ENCODE measurements around the gene SMOC2. TPM values are rescaled to one million over a fixed set of nuclear protein-coding genes. Genes with fewer than 3 reads are reported as not detected.

The SMOC2 gene
- total RNA-seq, 1 donor from 2014 or later: not detected

- no peak for DNase-seq (ENCODE audit: low read depth in 2 of 2)
These were observed 39.5 kb downstream of the SMOC2 start for GRCh38 chr6:168480481-168480880.

DNA sequence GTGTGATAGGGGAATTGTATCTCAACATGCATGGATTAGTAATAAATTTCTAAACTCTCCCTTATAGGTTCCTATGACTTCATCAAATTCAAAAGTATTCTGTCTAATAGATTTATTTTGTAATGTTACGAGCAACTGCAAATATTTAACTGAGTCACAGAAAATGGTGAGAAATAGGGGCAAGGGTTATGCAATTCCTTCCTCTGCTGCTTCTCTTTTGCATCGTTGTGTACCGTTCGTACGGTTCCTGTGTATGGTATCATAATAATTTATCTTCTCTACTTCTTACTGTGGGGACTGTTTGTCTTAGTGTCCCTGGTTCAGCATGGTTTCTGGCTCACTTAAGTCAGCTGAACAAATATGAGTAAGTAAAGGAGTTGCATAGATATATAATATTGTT lies 44.8 kb downstream of the SMOC2 start:
- no peak for DNase-seq (ENCODE audit: low read depth in 2 of 2)

DNA sequence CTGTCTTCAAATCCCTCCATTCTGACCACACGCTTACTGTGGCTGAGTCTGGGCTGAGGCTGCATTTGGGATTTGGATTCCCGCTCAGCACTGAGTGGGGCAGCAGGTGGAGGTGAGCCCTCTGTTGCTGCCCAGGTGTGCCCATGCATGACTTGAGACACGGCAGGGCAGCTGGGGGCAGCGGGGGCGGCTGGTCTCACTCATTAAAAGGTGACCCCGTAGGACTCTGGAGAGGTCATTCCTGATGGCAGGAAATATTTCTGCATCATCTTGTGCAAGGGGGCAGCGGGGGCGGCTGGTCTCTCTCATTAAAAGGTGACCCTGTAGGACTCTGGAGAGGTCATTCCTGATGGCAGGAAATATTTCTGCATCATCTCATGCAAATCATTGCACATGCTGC lies 49.8 kb downstream of the SMOC2 start:
- DNase-seq (ENCODE audit: low read depth in 2 of 2): no peak

DNA sequence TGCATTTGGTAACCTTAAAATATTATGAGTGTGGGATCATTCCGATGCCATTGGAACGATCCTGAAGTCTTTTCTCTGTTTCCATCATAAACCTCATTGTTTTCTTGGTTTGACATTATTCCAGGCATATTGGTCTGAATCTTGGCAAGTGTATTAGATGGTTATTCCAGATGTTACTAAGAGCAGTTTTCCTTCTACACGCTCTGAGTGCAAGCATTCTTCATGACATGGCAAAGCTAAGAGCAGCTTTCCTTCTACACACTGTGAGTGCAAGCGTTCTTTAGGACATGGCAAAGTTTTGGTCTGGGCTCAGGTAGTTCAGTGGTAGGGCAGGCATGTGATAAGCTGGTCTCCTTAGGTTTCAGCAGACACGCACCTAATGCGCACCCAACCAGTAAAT lies 53.0 kb downstream of the SMOC2 start:
- no peak for DNase-seq (ENCODE audit: low read depth in 2 of 2)

DNA sequence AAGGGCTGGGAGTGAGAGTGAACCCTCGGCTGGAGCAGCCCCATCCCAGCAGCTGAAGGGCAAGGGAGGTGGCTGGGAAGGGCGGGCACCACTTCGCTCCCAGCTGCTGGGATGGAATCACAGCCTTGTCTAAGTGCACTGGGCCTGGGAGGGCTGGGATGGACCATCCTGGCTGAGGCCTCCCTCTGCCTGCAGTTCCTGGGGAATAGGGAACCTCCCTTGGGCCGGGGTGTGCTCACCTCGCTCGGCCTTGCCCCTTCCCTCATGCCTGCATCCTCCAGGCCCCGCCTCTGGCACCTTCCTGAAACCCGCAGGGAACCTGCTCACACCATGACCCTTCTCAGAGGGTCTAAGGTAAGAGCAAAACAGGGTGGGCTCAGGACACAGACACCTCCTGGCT lies 53.7 kb downstream of the SMOC2 start:
- DNase-seq (ENCODE audit: low read depth in 2 of 2): no peak

DNA sequence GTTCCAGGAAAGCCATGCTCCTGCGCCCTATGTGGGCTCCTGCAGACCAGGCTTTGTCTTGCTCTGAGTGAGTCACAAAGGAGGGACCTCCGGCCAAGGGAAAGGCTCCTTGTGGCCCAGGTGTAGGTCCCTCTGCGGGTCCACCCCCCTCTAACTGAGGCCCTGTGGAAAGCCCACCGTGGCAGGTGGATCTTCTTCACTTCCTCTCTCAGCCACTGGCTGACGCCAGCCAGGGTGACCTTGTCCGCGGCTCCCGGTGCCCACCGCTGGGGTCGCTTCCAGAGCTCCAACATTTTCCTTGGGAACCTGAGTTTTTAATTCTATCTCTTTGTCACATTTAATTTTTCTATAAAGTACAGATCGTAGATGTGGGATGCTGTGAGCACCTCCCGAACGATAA lies 54.1 kb downstream of the SMOC2 start:
- DNase-seq (ENCODE audit: low read depth in 2 of 2): no peak

DNA sequence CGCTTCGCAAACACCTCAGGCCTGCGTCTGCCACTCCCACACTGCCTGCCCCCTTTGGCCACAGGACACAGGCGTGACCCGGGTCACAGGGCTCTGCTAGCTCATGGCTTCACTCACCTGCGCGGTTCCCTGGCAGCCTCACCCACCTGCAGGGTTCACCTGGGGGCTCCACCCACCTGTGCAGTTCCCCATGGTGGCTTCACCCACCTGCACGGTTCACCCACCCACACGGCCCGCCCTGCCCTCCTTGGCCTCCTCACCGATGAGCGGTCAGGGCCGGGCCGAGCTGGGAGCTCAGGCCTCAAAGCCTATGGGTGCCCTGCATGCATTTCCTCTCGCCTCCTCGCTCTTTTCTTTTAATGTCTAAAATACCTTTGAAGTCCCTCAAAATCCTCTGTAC lies 54.7 kb downstream of the SMOC2 start:
- DNase-seq (ENCODE audit: low read depth in 2 of 2): no peak

DNA sequence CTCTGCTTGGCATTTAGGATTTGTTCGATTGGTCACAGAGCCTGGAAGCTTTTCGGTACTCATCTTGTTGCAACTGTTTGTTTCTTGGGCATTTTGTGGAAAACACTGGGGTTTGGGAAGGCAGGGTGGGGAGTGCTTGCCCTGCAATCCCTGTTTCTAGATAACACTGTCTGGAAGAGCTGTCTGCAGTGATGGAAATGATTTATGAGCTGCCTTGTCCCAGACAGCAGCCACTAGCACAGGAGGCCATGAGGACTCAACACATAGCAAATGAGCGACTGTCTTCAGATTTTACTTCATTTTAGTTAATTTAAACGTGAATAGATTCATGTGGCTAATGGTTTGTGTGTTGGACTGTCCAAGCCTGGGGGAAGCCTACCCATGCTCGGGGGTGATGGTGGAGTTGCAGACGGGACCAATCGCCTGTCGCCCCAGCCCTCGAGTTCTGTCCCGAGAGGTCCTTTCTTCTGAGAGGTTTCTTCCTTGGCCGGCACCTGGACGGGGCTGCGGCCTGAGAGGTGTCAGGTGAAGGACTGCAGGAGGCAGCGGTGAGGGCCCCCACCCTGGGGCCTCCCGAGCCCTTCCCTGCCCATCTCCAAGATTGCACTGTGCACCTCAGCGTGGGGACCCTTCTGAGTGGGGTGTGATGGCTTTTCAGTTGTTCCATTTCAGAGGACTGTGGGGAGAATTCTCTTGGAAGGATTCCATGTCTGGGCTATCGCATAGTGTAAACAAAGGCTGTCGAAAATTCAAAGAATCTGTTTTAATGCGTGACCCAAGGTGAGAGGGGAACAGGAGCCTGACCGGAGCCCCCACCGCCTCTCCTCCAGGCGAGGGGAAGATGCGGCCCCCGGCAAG lies 55.4 kb downstream of the SMOC2 start:
- DNase-seq (ENCODE audit: low read depth in 2 of 2): no peak

GRCh38 chr6:168496997-168497331 lies 56.0 kb downstream of the SMOC2 start:
- no peak for DNase-seq (ENCODE audit: low read depth in 2 of 2)

DNA sequence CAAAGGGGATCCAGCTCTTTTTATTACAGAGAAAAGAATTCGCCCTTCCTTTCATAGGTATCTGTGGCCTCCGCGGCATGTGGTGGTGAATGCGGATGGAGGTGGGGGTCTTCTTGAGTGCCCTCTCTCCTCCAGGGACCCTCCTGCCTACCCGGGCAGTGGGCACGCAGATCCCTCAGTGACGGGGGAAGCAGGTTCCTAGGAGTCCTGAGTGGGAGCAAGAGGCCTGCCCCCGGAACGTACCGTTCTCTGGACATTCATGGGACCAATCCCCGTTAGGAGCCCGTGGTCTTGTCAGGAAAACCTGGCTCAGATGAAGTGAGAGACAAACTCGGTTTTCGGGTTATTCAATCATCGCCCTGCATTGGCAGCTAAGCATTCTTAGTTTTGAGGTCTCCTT lies 56.4 kb downstream of the SMOC2 start:
- no peak for DNase-seq (ENCODE audit: low read depth in 2 of 2)

GRCh38 chr6:168498161-168498843 lies 57.3 kb downstream of the SMOC2 start:
- DNase-seq (ENCODE audit: low read depth in 2 of 2): no peak

GRCh38 chr6:168499045-168499650 lies 58.2 kb downstream of the SMOC2 start:
- no peak for DNase-seq (ENCODE audit: low read depth in 2 of 2)

DNA sequence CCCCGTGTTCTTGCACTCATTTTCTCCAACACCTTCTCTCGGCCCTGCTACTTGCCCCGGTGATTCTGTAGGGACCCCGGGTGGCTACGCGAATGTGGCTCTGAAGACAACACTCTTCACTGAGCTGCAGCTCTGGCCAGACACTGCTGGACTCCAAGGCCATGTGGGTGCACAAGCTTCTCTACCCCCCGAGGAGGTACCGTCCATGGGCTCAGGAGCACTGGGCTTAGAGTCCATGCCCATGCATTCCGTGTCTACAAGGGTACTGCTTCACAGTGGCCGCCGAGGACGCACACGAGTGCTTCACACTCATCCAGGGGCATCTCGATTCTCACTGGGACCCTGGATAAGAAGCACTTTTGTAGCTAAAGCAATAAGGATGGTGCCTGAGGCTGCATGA lies 59.5 kb downstream of the SMOC2 start:
- no peak for DNase-seq (ENCODE audit: low read depth in 2 of 2)

- DNase-seq (ENCODE audit: low read depth in 2 of 2): no peak
These were observed 60.6 kb downstream of the SMOC2 start for GRCh38 chr6:168501561-168501960.

- DNase-seq (ENCODE audit: low read depth in 2 of 2): no peak
These were observed 63.4 kb downstream of the SMOC2 start for GRCh38 chr6:168504366-168504765.

DNA sequence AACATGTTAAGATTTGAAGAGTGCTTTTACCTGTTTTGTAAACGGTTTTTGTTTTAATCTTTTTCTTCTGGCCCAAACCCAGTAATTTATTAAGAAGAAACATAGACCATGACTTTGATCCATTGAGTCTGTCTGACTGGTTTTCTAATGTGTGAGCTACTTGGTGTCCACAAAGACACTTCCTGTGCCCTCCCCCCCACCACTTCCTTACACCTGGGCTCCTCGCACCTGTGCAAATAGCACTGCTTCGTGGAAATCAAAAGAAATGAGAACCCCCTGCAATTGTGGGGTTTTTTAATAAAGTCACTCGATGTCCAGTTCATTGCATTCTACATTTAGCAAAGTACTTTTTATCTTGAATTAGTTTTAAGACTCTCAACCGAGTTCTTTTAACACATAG lies 65.5 kb downstream of the SMOC2 start:
- DNase-seq (ENCODE audit: low read depth in 2 of 2): no peak

- no peak for DNase-seq (ENCODE audit: low read depth in 2 of 2)
These were observed 66.3 kb downstream of the SMOC2 start for GRCh38 chr6:168507297-168507696.

DNA sequence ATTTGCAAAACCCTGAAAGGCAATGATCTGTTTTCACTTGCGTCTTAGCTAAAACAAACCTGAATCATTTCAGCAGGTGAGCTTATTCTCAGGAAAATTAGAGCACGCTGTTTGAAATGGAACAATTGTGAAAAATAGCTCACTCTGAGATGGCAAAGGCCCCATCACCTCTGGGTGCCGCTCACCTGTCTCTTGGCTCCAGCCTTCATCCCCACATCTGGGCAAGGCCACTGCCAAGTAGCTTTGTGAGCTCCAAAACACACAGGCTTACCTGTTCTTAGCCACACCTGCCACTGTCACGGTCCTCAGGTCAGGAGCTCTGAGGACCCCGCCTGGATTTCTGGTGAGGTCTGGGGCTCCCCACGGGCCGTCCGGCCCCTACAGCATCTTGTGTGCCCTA lies 66.7 kb downstream of the SMOC2 start:
- no peak for DNase-seq (ENCODE audit: low read depth in 2 of 2)

DNA sequence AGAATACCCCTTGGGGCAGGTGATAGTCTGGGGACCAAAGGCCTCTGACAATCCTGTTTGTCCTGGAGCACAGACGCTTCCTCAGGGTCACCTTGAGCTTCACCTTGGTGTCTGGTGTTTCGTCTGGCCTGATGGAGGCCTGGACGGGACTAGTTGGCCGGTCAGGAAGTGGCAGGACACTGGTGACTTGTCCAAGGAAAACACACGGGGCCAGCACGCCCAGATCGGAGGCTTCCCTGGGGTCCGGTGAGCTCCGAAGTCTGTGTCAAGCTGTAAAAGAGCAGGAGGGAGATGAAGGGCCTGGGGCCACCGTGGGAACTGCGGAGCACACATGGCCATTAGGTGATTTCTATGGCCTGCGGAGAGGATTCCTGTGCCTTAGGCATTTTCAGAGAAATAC lies 67.9 kb downstream of the SMOC2 start:
- no peak for DNase-seq (ENCODE audit: low read depth in 2 of 2)

DNA sequence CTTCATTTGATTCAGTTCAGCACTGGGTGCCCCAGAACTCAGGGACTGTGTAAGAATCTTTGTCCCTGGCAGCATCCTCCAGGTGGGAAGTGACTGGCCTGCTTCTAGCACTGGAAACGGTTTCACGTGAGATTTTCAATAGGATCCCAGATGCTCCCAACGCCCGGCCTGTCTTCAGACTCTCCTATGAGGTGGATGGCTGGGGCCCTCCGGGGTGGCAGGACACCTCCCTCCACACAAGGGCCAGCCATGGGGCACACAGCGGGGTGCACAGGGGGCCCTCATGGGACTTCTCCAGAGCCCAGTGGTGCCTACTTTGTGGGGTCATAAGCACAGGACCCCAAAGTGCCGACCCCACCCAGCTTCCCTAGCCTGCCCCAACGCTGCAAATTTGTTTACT lies 72.8 kb downstream of the SMOC2 start:
- no peak for DNase-seq (ENCODE audit: low read depth in 2 of 2)

DNA sequence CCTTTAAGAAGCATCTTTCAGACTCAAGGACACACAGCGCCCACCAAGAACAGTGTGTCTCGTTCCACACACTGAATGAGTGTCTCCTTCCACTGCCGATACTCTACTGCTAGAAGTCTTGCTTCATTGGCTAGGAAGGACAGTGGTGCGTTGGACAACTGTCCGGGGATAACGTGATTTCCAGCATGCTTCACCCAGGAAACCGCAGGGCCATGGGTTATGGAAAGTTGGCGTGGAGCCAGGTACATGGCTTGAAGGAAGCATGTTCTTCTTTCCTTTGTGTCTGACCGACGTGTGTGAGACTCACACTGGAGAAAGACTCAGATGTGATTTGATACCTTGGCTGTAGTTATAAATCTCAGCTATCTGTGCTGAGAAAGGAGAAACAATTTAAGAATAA lies 73.2 kb downstream of the SMOC2 start:
- no peak for DNase-seq (ENCODE audit: low read depth in 2 of 2)

DNA sequence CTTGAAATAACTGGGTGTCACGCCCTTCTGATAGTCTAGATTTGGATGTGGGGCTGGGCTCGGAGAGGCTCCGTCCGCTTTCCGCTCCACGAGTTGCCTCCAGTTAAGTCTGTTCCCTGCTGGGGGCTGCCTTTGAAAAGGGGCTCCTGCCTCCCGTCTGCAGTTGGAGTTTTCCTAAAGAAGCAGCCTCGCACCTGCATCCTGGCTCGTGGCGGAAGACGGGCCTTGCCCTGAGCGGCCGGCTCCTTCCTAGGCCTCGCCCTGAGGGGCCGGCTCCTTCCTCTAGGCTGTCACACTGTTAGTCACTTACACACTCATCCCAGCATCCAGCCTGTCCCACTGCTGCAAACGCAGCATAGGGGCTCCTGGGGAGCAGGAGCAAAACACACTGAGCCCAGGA lies 74.4 kb downstream of the SMOC2 start:
- DNase-seq (ENCODE audit: low read depth in 2 of 2): no peak

All from lung microvascular endothelial cell (primary cell).